Measurements from ENCODE around the gene DCPS.
A peak's percentile ranks its signal among the peaks of the same experiment; 100 is the strongest.
"Not testable (repeated sequence)": the region's sequence is repeated elsewhere in the genome, so short reads cannot be mapped to it uniquely, and the experiment has no call there.

DCPS gene

GRCh38 chr11:126303623-126304456 lies at the start of gene DCPS:
DCPS (plus strand) TSS chr11:126304060; CDS start chr11:126304081, 21 bp downstream.
- peak; percentile 37 to 95 (median 84) for DNase-seq

- DNase-seq, result no peak
Measured at GRCh38 chr11:126254819-126255218, 49.0 kb upstream of the DCPS start.

- not testable (repeated sequence) for DNase-seq
Measured at GRCh38 chr11:126255507-126255906, 48.4 kb upstream of the DCPS start.

GRCh38 chr11:126256216-126256615 lies 47.6 kb upstream of the DCPS start:
- no peak for DNase-seq

GRCh38 chr11:126257144-126257543 lies 46.7 kb upstream of the DCPS start:
- DNase-seq, result no peak

- peak in 1 of 51 donors; percentile 18 for DNase-seq
Measured at GRCh38 chr11:126257764-126258163, 46.1 kb upstream of the DCPS start.

GRCh38 chr11:126262216-126262615 lies 41.6 kb upstream of the DCPS start:
- no peak for DNase-seq

- DNase-seq, result no peak
Measured at GRCh38 chr11:126263489-126263888, 40.4 kb upstream of the DCPS start.

- DNase-seq, result no peak
Measured at GRCh38 chr11:126265811-126266210, 38.0 kb upstream of the DCPS start.

- no peak for DNase-seq
Measured at GRCh38 chr11:126267650-126268049, 36.2 kb upstream of the DCPS start.

- no peak for DNase-seq
Measured at GRCh38 chr11:126268361-126268707, 35.5 kb upstream of the DCPS start.

- peak; percentile 83 to 100 (median 98) for DNase-seq
Measured at GRCh38 chr11:126268708-126269579, 34.9 kb upstream of the DCPS start, which contains the start of the genes FOXRED1 and SRPRA. FOXRED1 (plus strand) TSS chr11:126269154; CDS start chr11:126269207, 53 bp downstream. SRPRA (minus strand) TSS chr11:126268895; CDS start chr11:126268804, 91 bp downstream.

GRCh38 chr11:126277322-126277721 lies 26.5 kb upstream of the DCPS start:
- DNase-seq, result no peak

GRCh38 chr11:126277780-126278179 lies 26.1 kb upstream of the DCPS start:
- no peak for DNase-seq

GRCh38 chr11:126279191-126279590 lies 24.7 kb upstream of the DCPS start:
- no peak for DNase-seq

GRCh38 chr11:126280595-126280994 lies 23.3 kb upstream of the DCPS start:
- peak in 1 of 51 donors; percentile 12 for DNase-seq

- DNase-seq, result no peak
Measured at GRCh38 chr11:126281245-126281644, 22.6 kb upstream of the DCPS start.

- no peak for DNase-seq
Measured at GRCh38 chr11:126281666-126282175, 22.1 kb upstream of the DCPS start.

- peak in 34 of 51 donors; percentile 7 to 71 (median 31) for DNase-seq
Measured at GRCh38 chr11:126282361-126282735, 21.5 kb upstream of the DCPS start.

GRCh38 chr11:126282736-126283591 lies 20.9 kb upstream of the DCPS start, which contains the start of gene TIRAP:
TIRAP (plus strand) TSS chr11:126283093; CDS start chr11:126290895, 7,802 bp downstream.
- peak in 46 of 51 donors; percentile 5 to 75 (median 46) for DNase-seq

- DNase-seq, result peak in 9 of 51 donors; percentile 5 to 74 (median 21)
Measured at GRCh38 chr11:126284829-126285228, 19.0 kb upstream of the DCPS start.
